GM21360 (cell line): Measurements from ENCODE around the gene DCLK1.

Experiments
- ATAC-seq: cut with Tn5 transposase; IDR thresholded peaks from one replicate; pipeline ENCODE4 v1.9.1; 2021; ENCODE audit warnings: mild to moderate bottlenecking, moderate library complexity; ENCODE audit not compliant: unreplicated experiment

The DCLK1 gene

GRCh38 chr13:36131222-36131930, at the start of gene DCLK1:
DCLK1 (minus strand) TSS chr13:36131382.
- ATAC-seq, result no peak

- no peak for ATAC-seq
Observed at GRCh38 chr13:36175621-36176020, 44.4 kb upstream of the DCLK1 start.

GRCh38 chr13:36174923-36175322, 43.7 kb upstream of the DCLK1 start:
- ATAC-seq, result no peak

- no peak for ATAC-seq
Observed at GRCh38 chr13:36173571-36174322, 42.6 kb upstream of the DCLK1 start.

- ATAC-seq, result no peak
Observed at GRCh38 chr13:36166046-36166445, 34.9 kb upstream of the DCLK1 start.

- no peak for ATAC-seq
Observed at GRCh38 chr13:36163809-36164308, 32.7 kb upstream of the DCLK1 start.

GRCh38 chr13:36163286-36163685, 32.1 kb upstream of the DCLK1 start:
- no peak for ATAC-seq

- ATAC-seq, result no peak
Observed at GRCh38 chr13:36160297-36160696, 29.1 kb upstream of the DCLK1 start.

GRCh38 chr13:36158611-36159010, 27.4 kb upstream of the DCLK1 start:
- no peak for ATAC-seq

GRCh38 chr13:36157480-36157879, 26.3 kb upstream of the DCLK1 start:
- ATAC-seq, result no peak

GRCh38 chr13:36154567-36155291, 23.5 kb upstream of the DCLK1 start:
- ATAC-seq, result no peak

GRCh38 chr13:36151591-36151990, 20.4 kb upstream of the DCLK1 start:
- no peak for ATAC-seq

- ATAC-seq, result no peak
Observed at GRCh38 chr13:36148446-36148845, 17.3 kb upstream of the DCLK1 start.

- ATAC-seq, result no peak
Observed at GRCh38 chr13:36147330-36147729, 16.1 kb upstream of the DCLK1 start.

GRCh38 chr13:36146511-36147269, 15.5 kb upstream of the DCLK1 start:
- ATAC-seq, result no peak

GRCh38 chr13:36143738-36144137, 12.6 kb upstream of the DCLK1 start:
- no peak for ATAC-seq

GRCh38 chr13:36142735-36143134, 11.6 kb upstream of the DCLK1 start:
- ATAC-seq, result no peak

- no peak for ATAC-seq
Observed at GRCh38 chr13:36135876-36136275, 4.7 kb upstream of the DCLK1 start.

GRCh38 chr13:36134632-36135031, 3.5 kb upstream of the DCLK1 start:
- ATAC-seq, result no peak

- ATAC-seq, result no peak
Observed at GRCh38 chr13:36133950-36134626, 2.9 kb upstream of the DCLK1 start.
